GM19099 (cell line): Measurements from ENCODE around the gene CCDC178.

ENCODE experiments used
- POLR2A ChIP-seq: IDR thresholded peaks from 3 replicates; pipeline ENCODE4 v1.6.1; 2011; ENCODE audit warnings: low read depth; ENCODE audit not compliant: insufficient read length; ENCODE audit errors: extremely low read depth

CCDC178 gene

GRCh38 chr18:32937597-32937996 lies 502.9 kb downstream of the CCDC178 start:
- TF ChIP-seq POLR2A = no peak

DNA sequence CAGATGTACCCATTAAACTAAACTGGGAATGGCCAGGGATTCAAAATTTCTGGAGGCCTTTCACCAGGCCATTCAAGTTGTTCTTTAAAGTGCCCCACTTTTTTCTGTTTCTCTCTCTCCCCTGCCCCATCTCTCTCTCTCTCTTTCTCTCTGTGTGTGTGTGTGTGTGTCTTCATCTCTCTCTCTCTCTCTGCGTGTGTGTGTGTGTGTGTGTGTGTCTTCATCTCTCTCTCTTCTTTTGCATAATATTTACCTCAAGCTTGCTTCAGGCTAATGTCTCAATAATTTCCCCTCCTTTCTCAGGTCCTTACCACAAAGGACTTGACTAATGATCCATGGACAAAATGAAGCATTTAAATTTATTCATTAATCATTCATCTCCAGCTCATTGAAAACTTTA lies 503.5 kb downstream of the CCDC178 start:
- no peak for TF ChIP-seq POLR2A

GRCh38 chr18:32934201-32934600 lies 506.3 kb downstream of the CCDC178 start:
- no peak for TF ChIP-seq POLR2A

- TF ChIP-seq POLR2A = no peak
Measured at GRCh38 chr18:32930695-32931301, 509.7 kb downstream of the CCDC178 start.

GRCh38 chr18:32929213-32929612 lies 511.3 kb downstream of the CCDC178 start:
- no peak for TF ChIP-seq POLR2A

- no peak for TF ChIP-seq POLR2A
Measured at GRCh38 chr18:32922951-32923430, 517.5 kb downstream of the CCDC178 start.

GRCh38 chr18:32920796-32921787 lies 519.4 kb downstream of the CCDC178 start:
- no peak for TF ChIP-seq POLR2A

- no peak for TF ChIP-seq POLR2A
Measured at GRCh38 chr18:32919799-32920198, 520.7 kb downstream of the CCDC178 start.

- no peak for TF ChIP-seq POLR2A
Measured at GRCh38 chr18:32918692-32919250, 521.8 kb downstream of the CCDC178 start.

- TF ChIP-seq POLR2A = no peak
Measured at GRCh38 chr18:32915516-32915915, 525.0 kb downstream of the CCDC178 start.

DNA sequence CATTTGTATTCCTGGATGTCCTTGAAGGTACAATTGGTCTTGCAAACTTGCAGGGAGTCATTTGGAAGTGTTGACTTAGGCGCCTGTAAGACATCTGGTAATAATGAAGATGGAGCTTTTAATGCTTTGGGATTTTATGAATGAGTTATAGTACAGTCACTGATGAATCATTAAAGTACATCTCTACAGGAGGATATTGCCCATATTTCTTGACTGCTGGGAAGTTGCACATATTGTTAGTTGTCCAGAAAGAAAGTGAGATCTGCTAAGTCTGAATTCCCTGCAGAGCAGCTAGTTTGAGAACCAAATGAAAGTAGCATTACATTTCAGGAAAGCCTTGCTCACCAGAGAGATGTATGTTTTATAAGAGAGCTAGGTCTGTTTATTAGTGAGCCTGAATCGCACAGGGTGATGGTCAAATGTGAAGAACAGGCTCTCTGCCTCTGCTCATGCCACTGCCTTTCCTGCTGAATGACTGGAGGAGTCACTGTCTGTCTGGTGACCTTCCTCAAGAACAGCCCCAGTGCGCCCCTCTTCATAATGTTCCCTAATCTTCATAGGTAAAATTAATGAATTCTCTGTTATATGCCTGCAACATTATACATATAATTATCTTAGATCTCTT lies 528.7 kb downstream of the CCDC178 start:
- no peak for TF ChIP-seq POLR2A

DNA sequence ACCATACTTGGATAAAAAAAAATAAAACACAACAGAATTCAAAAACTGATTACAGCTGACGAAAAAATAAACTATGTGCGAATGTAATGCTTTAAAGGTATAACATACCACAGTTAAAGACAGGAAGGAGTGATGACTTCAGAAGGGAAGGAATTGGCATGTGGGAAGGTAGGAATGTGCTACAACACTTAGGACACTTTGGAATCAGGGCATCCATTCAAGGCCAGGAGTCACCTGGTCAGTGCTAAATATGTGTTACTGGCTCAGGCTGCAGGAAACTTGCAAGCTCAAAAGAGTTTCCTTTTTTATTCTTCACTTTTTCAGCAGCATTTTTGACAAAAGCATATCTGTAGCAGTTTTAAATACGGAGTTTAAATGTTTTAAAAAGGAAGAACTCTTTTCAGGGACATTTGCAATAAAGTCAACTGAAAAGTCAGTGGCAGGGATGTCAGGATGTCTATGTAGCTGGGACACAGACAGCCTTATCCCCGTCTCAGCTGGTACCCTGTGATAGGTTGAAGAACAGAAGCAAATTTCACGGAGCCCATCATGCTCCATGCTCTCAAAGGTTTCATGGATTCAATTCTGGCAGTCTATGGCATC lies 529.7 kb downstream of the CCDC178 start:
- no peak for TF ChIP-seq POLR2A

GRCh38 chr18:32909798-32910561 lies 530.5 kb downstream of the CCDC178 start:
- no peak for TF ChIP-seq POLR2A

GRCh38 chr18:32908424-32908805 lies 532.1 kb downstream of the CCDC178 start:
- no peak for TF ChIP-seq POLR2A

GRCh38 chr18:32907648-32908423 lies 532.7 kb downstream of the CCDC178 start:
- TF ChIP-seq POLR2A = no peak
